Ascending aorta (tissue), 2 donors: ENCODE data around the gene KCNMA1. TPM values are rescaled to one million over a fixed set of nuclear protein-coding genes. Genes with fewer than 3 reads are reported as not detected.
A peak's percentile ranks its signal among the peaks of the same experiment; 100 is the strongest.

Source experiments
- DNase-seq, 2 donors: peaks; one replicate each; pipeline ENCODE4 v3.0.0-alpha.2; 2019; ENCODE audit warnings: low spot score in 2 of 2
- H3K27ac ChIP-seq, 2 donors: fragments of 200-600 bp; sonication (generic); one replicate each; pipeline ENCODE4 v1.5.1; 2016 to 2017; ENCODE audit warnings: mild to moderate bottlenecking in 1 of 2
- H3K27me3 ChIP-seq: fragments of 200-600 bp; sonication (generic); one replicate; pipeline ENCODE4 v1.5.1; 2017
- H3K36me3 ChIP-seq, 2 donors: fragments of 200-600 bp; sonication (generic); one replicate each; pipeline ENCODE4 v1.5.1; 2016
- H3K4me1 ChIP-seq, 2 donors: fragments of 200-600 bp; sonication (generic); one replicate each; pipeline ENCODE4 v1.5.1; 2016 to 2017; ENCODE audit warnings: mild to moderate bottlenecking in 1 of 2
- H3K4me3 ChIP-seq, 2 donors: fragments of 200-600 bp; sonication (generic); one replicate each; pipeline ENCODE4 v1.5.1; 2016 to 2017; ENCODE audit warnings: mild to moderate bottlenecking in 1 of 2
- H3K9me3 ChIP-seq, 2 donors: fragments of 200-600 bp; sonication (generic); one replicate each; pipeline ENCODE4 v1.5.1; 2016
- CTCF ChIP-seq, 3 experiments: fragments of 200-600 bp in 2 of 3; fragments of 450-650 bp in 1 of 3; sonication (generic) in 2 of 3; IDR thresholded peaks; one replicate each; pipeline ENCODE4 v1.5.1; 2016 to 2019; ENCODE audit warnings: antibody characterized with exemption in 3 of 3, mild to moderate bottlenecking in 1 of 3, moderate library complexity in 1 of 3
- intact Hi-C: fragments of 100-400 bp; cut with DNase I; formaldehyde crosslinking; loops from one replicate; pipeline ENCODE4 v1.15.1; 2023
- total RNA-seq: library from RNA; depleted of rRNA; stranded (reverse); fragments of >200 nt; gene quantifications from one replicate; pipeline ENCODE4 v1.1.0, GENCODE V29; 2016

Gene KCNMA1
- total RNA-seq, 1 donor from 2014 or later, result 28.6 TPM

GRCh38 chr10:77283326-77283725, 354.3 kb downstream of the KCNMA1 start:
- peak overlapping the region in 1 of 2 donors; percentile 28 for H3K27ac ChIP-seq

GRCh38 chr10:77282163-77282562, 355.4 kb downstream of the KCNMA1 start:
- no peaks in the 10 kb centered on the region for H3K27me3 ChIP-seq
- DNase-seq, result no peak
- peak overlapping the region in 1 of 2 donors; percentile 12 for H3K27ac ChIP-seq
- H3K4me1 ChIP-seq, result peaks cover 0 to 3% of the 10 kb centered on the region in 2 donors
- no peak overlapping the region for H3K4me3 ChIP-seq
- no peaks in the 10 kb centered on the region for H3K36me3 ChIP-seq
- intact Hi-C loops, result no loop called here
- H3K9me3 ChIP-seq, result no peaks in the 10 kb centered on the region
- TF ChIP-seq CTCF (IDR thresholded peaks at IDR 0.05), result no peak

More at GRCh38 chr10:77283326-77283725, 354.3 kb downstream of the KCNMA1 start:
- no peaks in the 10 kb centered on the region for H3K9me3 ChIP-seq
- H3K4me3 ChIP-seq, result no peak overlapping the region
- no peaks in the 10 kb centered on the region for H3K36me3 ChIP-seq
- no peaks in the 10 kb centered on the region for H3K27me3 ChIP-seq
- TF ChIP-seq CTCF (IDR thresholded peaks at IDR 0.05), result no peak
- intact Hi-C loops, result no loop called here
- no peak for DNase-seq
- peaks cover 0 to 13% of the 10 kb centered on the region in 2 donors for H3K4me1 ChIP-seq

- Histone ChIP-seq H3K27me3 (no peaks in the 10 kb centered on the region), H3K4me3 (no peak overlapping the region), H3K9me3 (no peaks in the 10 kb centered on the region), H3K36me3 (no peaks in the 10 kb centered on the region), H3K27ac (peak overlapping the region in 1 of 2 donors; percentile 12), H3K4me1 (peaks cover 0 to 3% of the 10 kb centered on the region in 2 donors)
- intact Hi-C loops, result no loop called here
- DNase-seq, result no peak
- no peak for TF ChIP-seq CTCF (IDR thresholded peaks at IDR 0.05)
Observed at GRCh38 chr10:77281719-77282118, 355.9 kb downstream of the KCNMA1 start.

- Histone ChIP-seq H3K4me1 (peaks cover 0 to 3% of the 10 kb centered on the region in 2 donors), H3K4me3 (no peak overlapping the region), H3K36me3 (no peaks in the 10 kb centered on the region), H3K27ac (no peak overlapping the region), H3K9me3 (no peaks in the 10 kb centered on the region), H3K27me3 (no peaks in the 10 kb centered on the region)
- intact Hi-C loops, result no loop called here
- no peak for DNase-seq
- no peak for TF ChIP-seq CTCF (IDR thresholded peaks at IDR 0.05)
Observed at GRCh38 chr10:77279207-77279606, 358.4 kb downstream of the KCNMA1 start.

GRCh38 chr10:77274046-77274795, 363.4 kb downstream of the KCNMA1 start:
- intact Hi-C loops, result no loop called here
- Histone ChIP-seq H3K4me3 (no peak overlapping the region), H3K27me3 (no peaks in the 10 kb centered on the region), H3K4me1 (peaks cover 0 to 2% of the 10 kb centered on the region in 2 donors), H3K27ac (peak overlapping the region in 1 of 2 donors; percentile 30), H3K9me3 (no peaks in the 10 kb centered on the region), H3K36me3 (no peaks in the 10 kb centered on the region)
- no peak for DNase-seq
- TF ChIP-seq CTCF (IDR thresholded peaks at IDR 0.05), result no peak
